ENCODE data around the gene PRICKLE4.

The PRICKLE4 gene

DNA sequence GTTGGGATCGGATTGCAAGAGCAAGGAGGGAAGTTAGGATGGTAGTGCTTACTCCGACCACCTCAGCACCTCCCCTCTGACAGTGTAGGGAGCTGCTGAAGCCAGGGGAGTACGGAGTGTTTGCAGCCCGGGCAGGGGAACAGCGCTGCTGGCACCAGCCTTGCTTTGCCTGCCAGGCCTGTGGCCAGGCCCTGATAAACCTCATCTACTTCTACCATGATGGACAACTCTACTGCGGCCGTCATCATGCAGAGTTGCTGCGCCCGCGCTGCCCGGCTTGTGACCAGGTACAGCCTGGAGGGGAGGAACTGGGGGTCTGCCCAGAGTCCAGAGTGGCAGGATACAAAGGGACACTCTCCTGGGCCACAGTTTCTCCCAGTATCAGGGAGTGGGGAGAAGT, 4.7 kb downstream of the PRICKLE4 start:
- H3K27me3 ChIP-seq (ENCODE audit: control insufficient read depth, insufficient read depth, low read length), result no peaks in the 10 kb centered on the region
- H2AFZ ChIP-seq, result no peak overlapping the region
- H3K9ac ChIP-seq, result no peak overlapping the region
- H3K4me1 ChIP-seq, result peaks cover 13% of the 10 kb centered on the region
- H3K9me3 ChIP-seq (ENCODE audit: control insufficient read depth, low read length), result no peaks in the 10 kb centered on the region
- no peaks in the 10 kb centered on the region for H3K36me3 ChIP-seq (ENCODE audit: control insufficient read depth, insufficient read depth, low read length)
- no peaks in the 10 kb centered on the region for H3K79me2 ChIP-seq
- TF ChIP-seq, protein P1, sequence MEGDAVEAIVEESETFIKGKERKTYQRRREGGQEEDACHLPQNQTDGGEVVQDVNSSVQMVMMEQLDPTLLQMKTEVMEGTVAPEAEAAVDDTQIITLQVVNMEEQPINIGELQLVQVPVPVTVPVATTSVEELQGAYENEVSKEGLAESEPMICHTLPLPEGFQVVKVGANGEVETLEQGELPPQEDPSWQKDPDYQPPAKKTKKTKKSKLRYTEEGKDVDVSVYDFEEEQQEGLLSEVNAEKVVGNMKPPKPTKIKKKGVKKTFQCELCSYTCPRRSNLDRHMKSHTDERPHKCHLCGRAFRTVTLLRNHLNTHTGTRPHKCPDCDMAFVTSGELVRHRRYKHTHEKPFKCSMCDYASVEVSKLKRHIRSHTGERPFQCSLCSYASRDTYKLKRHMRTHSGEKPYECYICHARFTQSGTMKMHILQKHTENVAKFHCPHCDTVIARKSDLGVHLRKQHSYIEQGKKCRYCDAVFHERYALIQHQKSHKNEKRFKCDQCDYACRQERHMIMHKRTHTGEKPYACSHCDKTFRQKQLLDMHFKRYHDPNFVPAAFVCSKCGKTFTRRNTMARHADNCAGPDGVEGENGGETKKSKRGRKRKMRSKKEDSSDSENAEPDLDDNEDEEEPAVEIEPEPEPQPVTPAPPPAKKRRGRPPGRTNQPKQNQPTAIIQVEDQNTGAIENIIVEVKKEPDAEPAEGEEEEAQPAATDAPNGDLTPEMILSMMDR (IDR thresholded peaks at IDR 0.05), result no peak
- H3K4me3 ChIP-seq (ENCODE audit: low read depth, low read length), result no peak overlapping the region
- no peak overlapping the region for H3K27ac ChIP-seq
- H3K4me2 ChIP-seq (ENCODE audit: low read length), result no peak overlapping the region

GRCh38 chr6:41785689-41786450, 5.3 kb downstream of the PRICKLE4 start:
- peak overlapping the region; percentile 11 for H3K27ac ChIP-seq
- peak overlapping the region; percentile 94 for H3K4me2 ChIP-seq (ENCODE audit: low read length)
- peak overlapping the region; percentile 99 for H3K4me3 ChIP-seq (ENCODE audit: low read depth, low read length)
- H3K9ac ChIP-seq, result no peak overlapping the region
- TF ChIP-seq, protein P1 (IDR thresholded peaks at IDR 0.05), result no peak
- no peaks in the 10 kb centered on the region for H3K36me3 ChIP-seq (ENCODE audit: control insufficient read depth, insufficient read depth, low read length)
- H3K9me3 ChIP-seq (ENCODE audit: control insufficient read depth, low read length), result no peaks in the 10 kb centered on the region
- H3K79me2 ChIP-seq, result no peaks in the 10 kb centered on the region
- H2AFZ ChIP-seq, result peak overlapping the region; percentile 94
- H3K27me3 ChIP-seq (ENCODE audit: control insufficient read depth, insufficient read depth, low read length), result no peaks in the 10 kb centered on the region
- H3K4me1 ChIP-seq, result peaks cover 13% of the 10 kb centered on the region

DNA sequence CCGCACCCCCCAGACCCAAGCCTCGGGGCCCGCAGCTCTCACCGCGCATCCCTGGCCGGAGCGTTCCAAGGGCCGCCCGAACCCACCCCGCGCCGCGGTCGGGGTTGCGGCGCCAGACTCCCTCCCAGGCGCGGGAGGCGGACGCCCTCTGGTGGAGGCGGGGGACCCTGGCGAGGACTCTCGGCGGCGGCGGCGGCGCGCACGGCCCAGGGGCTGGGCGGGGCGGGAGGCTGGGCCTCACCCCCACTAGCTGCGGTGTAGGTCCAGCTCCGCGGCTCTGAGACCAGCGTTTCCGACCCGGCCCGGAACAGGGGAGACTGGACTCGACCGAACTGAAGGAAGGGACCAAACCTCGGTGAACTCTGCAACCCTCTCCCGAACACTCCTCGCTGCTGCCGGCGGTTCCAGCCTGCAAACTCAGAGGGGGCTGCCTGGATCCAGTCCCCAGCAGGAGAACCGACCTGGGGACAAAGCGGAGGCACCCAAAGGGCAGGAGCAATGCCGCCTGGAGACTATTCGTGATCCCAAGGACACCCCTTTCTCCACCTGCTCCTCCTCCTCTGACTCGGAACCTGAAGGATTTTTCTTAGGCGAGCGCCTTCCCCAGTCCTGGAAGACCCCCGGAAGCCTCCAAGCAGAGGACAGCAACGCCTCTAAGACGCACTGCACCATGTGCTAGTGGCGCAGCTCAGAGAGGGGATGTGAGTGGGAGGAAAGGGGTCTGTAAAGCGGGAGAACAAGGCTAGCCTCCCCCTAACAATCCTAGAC, 6.1 kb downstream of the PRICKLE4 start:
- Histone ChIP-seq H3K27ac (peak overlapping the region; percentile 92), H3K9ac (peak overlapping the region; percentile 10), H3K4me1 (peaks cover 6% of the 10 kb centered on the region), H3K4me3 (ENCODE audit: low read depth, low read length) (peak overlapping the region; percentile 99), H2AFZ (peak overlapping the region; percentile 94), H3K79me2 (no peaks in the 10 kb centered on the region), H3K36me3 (ENCODE audit: control insufficient read depth, insufficient read depth, low read length) (no peaks in the 10 kb centered on the region), H3K4me2 (ENCODE audit: low read length) (peak overlapping the region; percentile 94), H3K9me3 (ENCODE audit: control insufficient read depth, low read length) (no peaks in the 10 kb centered on the region), H3K27me3 (ENCODE audit: control insufficient read depth, insufficient read depth, low read length) (no peaks in the 10 kb centered on the region)
- TF ChIP-seq, protein P1 (IDR thresholded peaks at IDR 0.05), result peak; percentile 91

DNA sequence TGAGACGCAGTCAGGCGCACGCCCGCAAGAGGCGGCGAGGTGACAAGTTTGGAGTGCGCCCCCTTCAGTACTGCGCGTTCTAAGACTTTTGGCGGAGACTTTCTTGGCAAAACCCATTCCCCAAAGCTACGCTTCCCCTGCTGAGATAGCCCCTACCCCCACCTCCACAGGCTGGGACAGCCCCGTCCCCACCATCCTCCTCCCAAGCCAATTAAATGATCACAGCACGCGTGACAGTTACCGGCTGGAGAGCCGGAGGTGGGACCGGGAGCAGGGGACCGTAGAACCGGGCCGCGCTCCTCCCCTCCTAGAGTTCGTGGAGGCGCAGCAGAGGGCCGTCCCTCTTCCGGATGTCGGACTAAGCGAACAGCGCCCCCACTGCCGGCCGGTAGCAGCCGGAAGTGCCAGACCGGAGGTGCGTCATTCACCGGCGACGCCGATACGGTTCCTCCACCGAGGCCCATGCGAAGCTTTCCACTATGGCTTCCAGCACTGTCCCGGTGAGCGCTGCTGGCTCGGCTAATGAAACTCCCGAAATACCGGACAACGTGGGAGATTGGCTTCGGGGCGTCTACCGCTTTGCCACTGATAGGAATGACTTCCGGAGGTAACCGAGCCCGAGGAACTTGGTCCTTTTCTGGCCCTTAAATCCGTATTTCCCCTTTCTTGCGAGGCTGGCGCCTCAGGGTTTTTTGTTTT, 6.8 kb downstream of the PRICKLE4 start, which contains the start of gene TOMM6:
TSS of gene TOMM6 (plus strand) at position 476 of the 699 bp plus-strand sequence. CDS start at position 480, 4 bp downstream.
- peaks cover 6% of the 10 kb centered on the region for H3K4me1 ChIP-seq
- TF ChIP-seq, protein P1 (IDR thresholded peaks at IDR 0.05), result peak; percentile 94

More for the DNA sequence above, 6.8 kb downstream of the PRICKLE4 start, which contains the start of gene TOMM6:
- no peaks in the 10 kb centered on the region for H3K36me3 ChIP-seq (ENCODE audit: control insufficient read depth, insufficient read depth, low read length)
- H3K27ac ChIP-seq, result peak within 1 kb of the TSS; percentile 92
- peak within 1 kb of the TSS; percentile 94 for H3K4me2 ChIP-seq (ENCODE audit: low read length)
- H3K4me3 ChIP-seq (ENCODE audit: low read depth, low read length), result peak within 1 kb of the TSS; percentile 99
- H3K27me3 ChIP-seq (ENCODE audit: control insufficient read depth, insufficient read depth, low read length), result no peaks in the 10 kb centered on the region
- peak within 1 kb of the TSS; percentile 41 for H3K9ac ChIP-seq
- no peaks in the 10 kb centered on the region for H3K79me2 ChIP-seq
- H2AFZ ChIP-seq, result peak within 1 kb of the TSS; percentile 94
- H3K9me3 ChIP-seq (ENCODE audit: control insufficient read depth, low read length), result no peaks in the 10 kb centered on the region
